ENCODE data around the gene IGF1R. TPM values are rescaled to one million over a fixed set of nuclear protein-coding genes. Genes with fewer than 3 reads are reported as not detected.
A peak's percentile ranks its signal among the peaks of the same experiment; 100 is the strongest.

The IGF1R gene
- total and polyA plus RNA-seq, 8 donors: 8.1 to 50.3 (median 36.0) TPM

DNA sequence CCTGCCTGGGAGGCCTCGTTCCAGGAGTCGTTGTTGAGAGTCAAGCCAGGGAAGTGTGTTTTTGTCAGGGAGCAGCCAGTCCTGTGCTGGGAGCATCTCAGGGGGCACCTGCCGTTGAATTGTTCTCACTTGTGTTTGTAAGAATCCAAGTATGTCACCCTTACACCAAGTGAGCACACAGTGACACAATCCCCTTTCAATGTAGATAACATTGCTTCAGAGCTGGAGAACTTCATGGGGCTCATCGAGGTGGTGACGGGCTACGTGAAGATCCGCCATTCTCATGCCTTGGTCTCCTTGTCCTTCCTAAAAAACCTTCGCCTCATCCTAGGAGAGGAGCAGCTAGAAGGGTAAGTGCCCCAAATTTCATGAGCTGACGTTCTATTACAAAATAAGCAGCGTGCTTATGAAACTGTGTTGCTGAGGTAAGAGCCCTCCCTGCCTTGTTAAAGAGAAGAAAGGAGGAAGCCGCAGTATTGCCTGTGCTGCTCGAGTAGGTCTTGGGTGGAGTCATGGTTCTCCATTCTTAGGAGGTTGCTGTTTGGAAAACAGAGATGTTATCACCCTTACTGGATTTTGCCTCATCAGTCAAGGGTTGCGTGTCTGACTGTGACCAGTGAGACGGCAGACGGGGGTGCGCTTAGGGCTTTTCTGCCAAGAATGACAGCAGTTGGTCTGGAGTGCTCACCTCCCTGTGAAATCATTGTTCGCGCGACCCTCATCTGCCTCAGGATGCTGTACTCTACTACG is 251.1 kb downstream of the IGF1R start:
- WGBS, 2 donors: 88 to 90% methylated on average over 20 of the region's 20 CpGs
- TF ChIP-seq, protein P1, sequence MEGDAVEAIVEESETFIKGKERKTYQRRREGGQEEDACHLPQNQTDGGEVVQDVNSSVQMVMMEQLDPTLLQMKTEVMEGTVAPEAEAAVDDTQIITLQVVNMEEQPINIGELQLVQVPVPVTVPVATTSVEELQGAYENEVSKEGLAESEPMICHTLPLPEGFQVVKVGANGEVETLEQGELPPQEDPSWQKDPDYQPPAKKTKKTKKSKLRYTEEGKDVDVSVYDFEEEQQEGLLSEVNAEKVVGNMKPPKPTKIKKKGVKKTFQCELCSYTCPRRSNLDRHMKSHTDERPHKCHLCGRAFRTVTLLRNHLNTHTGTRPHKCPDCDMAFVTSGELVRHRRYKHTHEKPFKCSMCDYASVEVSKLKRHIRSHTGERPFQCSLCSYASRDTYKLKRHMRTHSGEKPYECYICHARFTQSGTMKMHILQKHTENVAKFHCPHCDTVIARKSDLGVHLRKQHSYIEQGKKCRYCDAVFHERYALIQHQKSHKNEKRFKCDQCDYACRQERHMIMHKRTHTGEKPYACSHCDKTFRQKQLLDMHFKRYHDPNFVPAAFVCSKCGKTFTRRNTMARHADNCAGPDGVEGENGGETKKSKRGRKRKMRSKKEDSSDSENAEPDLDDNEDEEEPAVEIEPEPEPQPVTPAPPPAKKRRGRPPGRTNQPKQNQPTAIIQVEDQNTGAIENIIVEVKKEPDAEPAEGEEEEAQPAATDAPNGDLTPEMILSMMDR (IDR thresholded peaks at IDR 0.05): no peak
- ATAC-seq: no peak
- intact Hi-C loops (cut with DNase I): no loop called here
- Histone ChIP-seq H3K27ac (no peak overlapping the region), H3K4me1 (no peaks in the 10 kb centered on the region), H3K27me3 (no peaks in the 10 kb centered on the region), H3K36me3 (peaks cover 0 to 21% (median 0%) of the 10 kb centered on the region in 3 donors), H3K9me3 (no peaks in the 10 kb centered on the region), H3K4me3 (no peak overlapping the region)
- DNase-seq: no peak
- no peak for FAIRE-seq

DNA sequence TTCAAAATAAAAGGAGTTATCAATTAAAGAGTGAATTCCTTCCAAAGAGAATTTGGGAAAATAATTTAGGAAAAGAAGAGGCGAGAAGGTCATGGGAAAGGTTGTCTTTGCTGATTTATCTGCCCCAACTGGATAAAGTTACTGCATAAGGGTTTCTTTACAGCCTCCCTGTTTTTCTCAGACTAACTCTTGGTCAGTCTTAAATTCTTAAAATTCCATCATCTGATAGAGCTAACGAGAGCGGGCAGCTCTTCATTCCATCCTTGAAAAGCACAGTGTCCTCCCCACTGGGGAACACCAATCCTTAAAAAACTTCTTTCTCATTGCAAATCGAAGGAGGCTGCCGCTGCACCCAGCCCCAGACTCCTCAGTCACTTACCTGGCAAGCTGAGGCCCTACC is 252.0 kb downstream of the IGF1R start:
- ATAC-seq (no peak), FAIRE-seq (no peak), DNase-seq (no peak)
- H3K4me1 ChIP-seq: no peaks in the 10 kb centered on the region
- 87% methylated on average over 5 of the region's 5 CpGs for WGBS, 2 donors
- no peaks in the 10 kb centered on the region for H3K9me3 ChIP-seq
- no peak overlapping the region for H3K27ac ChIP-seq
- H3K36me3 ChIP-seq: peaks cover 0 to 21% (median 0%) of the 10 kb centered on the region in 3 donors
- no peaks in the 10 kb centered on the region for H3K27me3 ChIP-seq
- TF ChIP-seq, protein P1 (IDR thresholded peaks at IDR 0.05): no peak
- H3K4me3 ChIP-seq: no peak overlapping the region
- intact Hi-C loops (cut with DNase I): no loop called here

- H3K4me1 ChIP-seq: peaks cover 0 to 3% (median 0%) of the 10 kb centered on the region in 3 donors
- no peak for DNase-seq
- no peak overlapping the region for H3K27ac ChIP-seq
- no peak for ATAC-seq
- peaks cover 0 to 20% (median 0%) of the 10 kb centered on the region in 3 donors for H3K36me3 ChIP-seq
- no peak for FAIRE-seq
- intact Hi-C loops (cut with DNase I): no loop called here
- no peaks in the 10 kb centered on the region for H3K27me3 ChIP-seq
- no peak overlapping the region for H3K4me3 ChIP-seq
- TF ChIP-seq, protein P1 (IDR thresholded peaks at IDR 0.05): no peak
- 90 to 94% methylated on average over 10 of the region's 10 CpGs for WGBS, 2 donors
- no peaks in the 10 kb centered on the region for H3K9me3 ChIP-seq
Measured at GRCh38 chr15:98901434-98902072, 253.2 kb downstream of the IGF1R start.

DNA sequence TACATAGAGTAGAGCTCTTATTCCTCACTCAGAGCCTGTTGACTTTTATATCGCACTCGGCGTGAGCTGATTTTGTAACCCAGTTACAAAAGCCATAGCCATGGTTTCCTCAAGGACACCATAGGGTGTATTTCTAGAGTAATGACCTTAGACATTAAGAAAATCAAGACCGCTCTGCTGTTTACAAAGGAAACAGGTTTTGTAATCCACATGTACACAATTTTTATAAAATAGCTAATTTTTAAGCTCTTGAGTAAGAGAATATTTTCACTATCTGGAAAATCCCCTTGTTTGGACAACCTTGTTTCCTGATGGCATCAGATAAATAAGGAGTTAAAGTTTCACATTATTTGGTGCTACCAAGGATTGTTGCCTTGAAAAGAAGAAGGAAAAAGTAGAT is 254.6 kb downstream of the IGF1R start:
- TF ChIP-seq, protein P1 (IDR thresholded peaks at IDR 0.05): no peak
- ATAC-seq (peak in 2 of 4 donors; percentile 22 to 49), DNase-seq (no peak), FAIRE-seq (no peak)
- Histone ChIP-seq H3K9me3 (no peaks in the 10 kb centered on the region), H3K36me3 (peaks cover 0 to 6% (median 0%) of the 10 kb centered on the region in 3 donors), H3K4me1 (peaks cover 0 to 8% (median 0%) of the 10 kb centered on the region in 3 donors), H3K27me3 (no peaks in the 10 kb centered on the region), H3K27ac (no peak overlapping the region), H3K4me3 (no peak overlapping the region)
- 52 to 59% methylated on average over 4 of the region's 4 CpGs for WGBS, 2 donors
- intact Hi-C loops (cut with DNase I): no loop called here

Data from pancreas (tissue), 10 donors.